GM12872 (cell line): ENCODE measurements around the gene INHBC.

ENCODE experiments used
- TF ChIP-seq, protein P1 (sequence below): IDR thresholded peaks from 3 replicates; pipeline ENCODE4 v1.5.1; 2011; ENCODE audit warnings: low read depth, mild to moderate bottlenecking, low read length, moderate library complexity; ENCODE audit not compliant: insufficient read depth

The INHBC gene

DNA sequence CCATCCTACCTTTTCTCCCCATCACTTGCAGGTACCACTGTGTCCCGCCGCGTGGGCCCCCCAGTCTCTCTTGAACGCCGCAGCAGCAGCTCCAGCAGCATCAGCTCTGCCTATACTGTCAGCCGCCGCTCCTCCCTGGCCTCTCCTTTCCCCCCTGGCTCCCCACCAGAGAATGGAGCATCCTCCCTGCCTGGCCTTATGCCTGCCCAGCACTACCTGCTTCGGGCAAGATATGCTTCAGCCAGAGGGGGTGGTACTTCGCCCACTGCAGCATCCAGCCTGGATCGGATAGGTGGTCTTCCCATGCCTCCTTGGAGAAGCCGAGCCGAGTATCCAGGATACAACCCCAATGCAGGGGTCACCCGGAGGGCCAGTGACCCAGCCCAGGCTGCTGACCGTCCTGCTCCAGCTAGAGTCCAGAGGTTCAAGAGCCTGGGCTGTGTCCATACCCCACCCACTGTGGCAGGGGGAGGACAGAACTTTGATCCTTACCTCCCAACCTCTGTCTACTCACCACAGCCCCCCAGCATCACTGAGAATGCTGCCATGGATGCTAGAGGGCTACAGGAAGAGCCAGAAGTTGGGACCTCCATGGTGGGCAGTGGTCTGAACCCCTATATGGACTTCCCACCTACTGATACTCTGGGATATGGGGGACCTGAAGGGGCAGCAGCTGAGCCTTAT, 35.8 kb downstream of the INHBC start:
- TF ChIP-seq, protein P1, sequence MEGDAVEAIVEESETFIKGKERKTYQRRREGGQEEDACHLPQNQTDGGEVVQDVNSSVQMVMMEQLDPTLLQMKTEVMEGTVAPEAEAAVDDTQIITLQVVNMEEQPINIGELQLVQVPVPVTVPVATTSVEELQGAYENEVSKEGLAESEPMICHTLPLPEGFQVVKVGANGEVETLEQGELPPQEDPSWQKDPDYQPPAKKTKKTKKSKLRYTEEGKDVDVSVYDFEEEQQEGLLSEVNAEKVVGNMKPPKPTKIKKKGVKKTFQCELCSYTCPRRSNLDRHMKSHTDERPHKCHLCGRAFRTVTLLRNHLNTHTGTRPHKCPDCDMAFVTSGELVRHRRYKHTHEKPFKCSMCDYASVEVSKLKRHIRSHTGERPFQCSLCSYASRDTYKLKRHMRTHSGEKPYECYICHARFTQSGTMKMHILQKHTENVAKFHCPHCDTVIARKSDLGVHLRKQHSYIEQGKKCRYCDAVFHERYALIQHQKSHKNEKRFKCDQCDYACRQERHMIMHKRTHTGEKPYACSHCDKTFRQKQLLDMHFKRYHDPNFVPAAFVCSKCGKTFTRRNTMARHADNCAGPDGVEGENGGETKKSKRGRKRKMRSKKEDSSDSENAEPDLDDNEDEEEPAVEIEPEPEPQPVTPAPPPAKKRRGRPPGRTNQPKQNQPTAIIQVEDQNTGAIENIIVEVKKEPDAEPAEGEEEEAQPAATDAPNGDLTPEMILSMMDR: no peak

DNA sequence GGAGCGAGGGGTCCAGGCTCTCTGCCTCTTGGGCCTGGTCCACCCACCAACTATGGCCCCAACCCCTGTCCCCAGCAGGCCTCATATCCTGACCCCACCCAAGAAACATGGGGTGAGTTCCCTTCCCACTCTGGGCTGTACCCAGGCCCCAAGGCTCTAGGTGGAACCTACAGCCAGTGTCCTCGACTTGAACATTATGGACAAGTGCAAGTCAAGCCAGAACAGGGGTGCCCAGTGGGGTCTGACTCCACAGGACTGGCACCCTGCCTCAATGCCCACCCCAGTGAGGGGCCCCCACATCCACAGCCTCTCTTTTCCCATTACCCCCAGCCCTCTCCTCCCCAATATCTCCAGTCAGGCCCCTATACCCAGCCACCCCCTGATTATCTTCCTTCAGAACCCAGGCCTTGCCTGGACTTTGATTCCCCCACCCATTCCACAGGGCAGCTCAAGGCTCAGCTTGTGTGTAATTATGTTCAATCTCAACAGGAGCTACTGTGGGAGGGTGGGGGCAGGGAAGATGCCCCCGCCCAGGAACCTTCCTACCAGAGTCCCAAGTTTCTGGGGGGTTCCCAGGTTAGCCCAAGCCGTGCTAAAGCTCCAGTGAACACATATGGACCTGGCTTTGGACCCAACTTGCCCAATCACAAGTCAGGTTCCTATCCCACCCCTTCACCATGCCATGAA, 36.5 kb downstream of the INHBC start:
- TF ChIP-seq, protein P1: no peak

DNA sequence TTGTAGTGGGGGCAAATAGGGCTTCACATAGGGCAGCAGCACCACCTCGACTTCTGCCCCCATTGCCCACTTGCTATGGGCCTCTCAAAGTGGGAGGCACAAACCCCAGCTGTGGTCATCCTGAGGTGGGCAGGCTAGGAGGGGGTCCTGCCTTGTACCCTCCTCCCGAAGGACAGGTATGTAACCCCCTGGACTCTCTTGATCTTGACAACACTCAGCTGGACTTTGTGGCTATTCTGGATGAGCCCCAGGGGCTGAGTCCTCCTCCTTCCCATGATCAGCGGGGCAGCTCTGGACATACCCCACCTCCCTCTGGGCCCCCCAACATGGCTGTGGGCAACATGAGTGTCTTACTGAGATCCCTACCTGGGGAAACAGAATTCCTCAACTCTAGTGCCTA, 37.1 kb downstream of the INHBC start:
- TF ChIP-seq, protein P1: no peak

DNA sequence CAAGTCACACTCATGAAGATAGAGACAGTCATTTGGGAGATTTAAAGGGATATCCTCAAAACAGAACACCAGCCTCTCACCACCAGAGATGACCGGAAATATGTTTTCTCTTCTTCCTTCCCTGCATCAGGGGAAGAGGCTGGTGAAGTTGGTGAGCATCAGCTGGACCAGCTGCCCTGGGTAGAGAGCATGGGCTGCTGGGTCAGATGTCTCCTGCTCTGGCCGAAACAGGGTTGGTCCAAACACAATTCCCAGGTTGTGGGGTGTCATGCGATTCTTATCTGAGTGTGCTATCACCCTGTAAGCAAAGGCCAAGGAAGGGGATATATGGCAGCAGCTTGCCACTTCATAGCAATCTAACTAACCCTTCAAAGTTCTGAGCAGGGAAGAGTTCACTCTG, 37.8 kb downstream of the INHBC start:
- TF ChIP-seq, protein P1: no peak

DNA sequence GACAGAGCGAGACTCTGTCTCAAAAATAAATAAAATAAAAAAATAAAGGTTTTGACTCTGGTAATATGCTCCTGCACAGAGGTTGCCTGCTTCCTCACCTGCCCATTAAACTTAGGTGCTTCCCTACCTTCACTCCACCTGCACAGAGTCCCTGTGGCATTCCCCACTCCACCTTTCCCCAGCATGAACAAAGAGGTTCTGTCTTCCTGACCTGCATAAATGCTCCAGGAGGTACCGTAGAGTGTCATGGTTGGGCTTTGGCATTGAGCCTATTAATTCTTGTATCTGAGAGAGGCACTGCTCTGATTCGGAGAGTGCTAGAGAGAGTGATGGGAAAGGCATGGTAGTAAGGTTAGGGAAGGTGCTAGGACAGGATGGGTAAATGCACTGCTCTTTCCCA, 38.8 kb downstream of the INHBC start:
- TF ChIP-seq, protein P1: no peak

DNA sequence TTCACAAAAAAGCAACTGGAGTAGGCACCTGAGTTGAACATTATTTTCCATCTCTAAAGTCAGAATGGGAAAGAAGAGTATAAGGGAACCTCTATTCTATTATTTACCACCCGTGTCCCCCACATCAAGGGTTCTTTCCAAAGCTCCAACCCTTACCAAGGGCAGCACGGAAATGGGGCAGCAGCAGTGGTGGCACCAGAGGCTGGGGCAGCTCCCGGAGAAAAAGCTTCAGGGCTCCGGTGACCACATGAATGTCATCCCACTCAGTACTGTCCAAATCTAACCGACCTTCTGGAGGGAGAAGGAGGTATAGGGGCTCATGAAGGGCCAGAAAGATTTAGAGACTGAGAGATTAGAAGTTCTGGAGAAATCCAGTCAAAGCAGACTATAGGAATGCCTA, 39.3 kb downstream of the INHBC start:
- TF ChIP-seq, protein P1: no peak

DNA sequence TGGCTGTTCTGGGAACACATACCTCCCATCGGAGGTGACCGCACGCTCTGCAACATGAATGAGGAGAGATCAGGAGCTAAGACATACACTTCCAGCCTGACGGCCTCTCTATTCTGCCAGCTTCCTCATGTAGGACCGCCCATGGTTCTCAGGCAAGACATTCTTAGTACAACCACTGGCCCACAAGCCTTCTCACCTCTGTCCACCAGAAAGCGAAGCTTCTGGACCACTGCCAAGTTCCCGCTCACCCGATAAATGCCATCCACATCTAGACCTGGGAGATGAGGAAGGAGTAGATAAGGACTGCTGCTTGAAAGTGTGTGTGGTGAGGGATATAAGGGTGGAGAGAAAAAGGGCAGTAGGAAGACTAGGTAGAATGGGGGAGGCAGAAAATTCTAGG, 39.8 kb downstream of the INHBC start:
- TF ChIP-seq, protein P1: no peak
